Measurements from ENCODE around the gene BAG1.

The BAG1 gene

GRCh38 chr9:33272061-33272460, 7.6 kb upstream of the BAG1 start:
- no peak overlapping the region for H3K14ac ChIP-seq (ENCODE audit: low read length in 2 of 2)
- H3K9me3 ChIP-seq (ENCODE audit: control insufficient read depth, low read length), result no peaks in the 10 kb centered on the region
- H2BK120ac ChIP-seq (ENCODE audit: low read depth, low read length), result no peak overlapping the region
- DNase-seq, result no peak
- H3K27me3 ChIP-seq (ENCODE audit: control insufficient read depth in 1 of 2, insufficient read depth in 1 of 2, low read length in 2 of 2), result no peaks in the 10 kb centered on the region
- H3K4ac ChIP-seq (ENCODE audit: low read depth in 1 of 2, low read length in 2 of 2), result no peak overlapping the region
- no peak overlapping the region for H3K18ac ChIP-seq (ENCODE audit: low read depth in 1 of 2, low read length in 2 of 2)
- no peak overlapping the region for H3K4me2 ChIP-seq (ENCODE audit: low read length, poor library complexity, severe bottlenecking)
- H4K91ac ChIP-seq (ENCODE audit: low read length), result no peak overlapping the region
- no peak overlapping the region for H2BK15ac ChIP-seq (ENCODE audit: low read depth, poor library complexity, severe bottlenecking)
- peaks cover 16% of the 10 kb centered on the region for H3K79me1 ChIP-seq (replicated peaks; ENCODE audit: low read length, poor library complexity, severe bottlenecking)
- H3K27ac ChIP-seq (ENCODE audit: low read length, poor library complexity, severe bottlenecking), result no peak overlapping the region
- H3K4me3 ChIP-seq (ENCODE audit: insufficient read depth in 1 of 2, low read depth in 1 of 2, low read length in 2 of 2), result no peak overlapping the region
- no peak overlapping the region for H2AFZ ChIP-seq (ENCODE audit: low read depth, low read length)
- H3K36me3 ChIP-seq (ENCODE audit: control insufficient read depth in 1 of 2, insufficient read depth in 2 of 2, low read depth in 1 of 2, low read length in 2 of 2), result peaks cover 17 to 94% of the 10 kb centered on the region in 2 experiments
- no peak overlapping the region for H2AK5ac ChIP-seq (ENCODE audit: low read length, severe bottlenecking)
- H4K8ac ChIP-seq (ENCODE audit: low read length), result no peak overlapping the region
- no peak overlapping the region for H2BK5ac ChIP-seq (ENCODE audit: low read depth, low read length, poor library complexity, severe bottlenecking)
- no peak overlapping the region for H3K9ac ChIP-seq (ENCODE audit: low read length)
- H3K23ac ChIP-seq (ENCODE audit: low read length in 2 of 2), result no peak overlapping the region
- H2BK12ac ChIP-seq (ENCODE audit: low read length in 2 of 2), result no peak overlapping the region
- no peaks in the 10 kb centered on the region for H3K4me1 ChIP-seq (ENCODE audit: control insufficient read depth, insufficient read depth, low read depth, low read length)
- no CpG with 5 or more reads among the region's 1 CpG for WGBS

DNA sequence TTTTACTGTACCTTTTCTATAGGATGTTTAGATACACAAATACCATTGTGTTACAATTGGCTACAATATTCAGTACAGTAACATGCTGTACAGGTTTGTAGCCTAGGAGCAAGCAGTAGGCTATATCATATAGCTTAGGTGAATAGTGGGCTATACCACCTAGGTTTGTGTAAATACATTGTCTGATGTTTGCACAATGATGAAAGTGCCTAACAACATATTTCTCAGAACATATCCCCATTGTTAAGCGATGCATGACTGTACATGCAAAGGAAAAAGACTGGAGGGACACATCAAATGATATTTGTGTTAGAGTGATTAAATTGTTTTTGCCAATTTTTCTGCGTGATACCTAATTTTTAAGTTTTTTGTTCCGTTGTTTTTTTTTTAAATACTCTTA, 5.6 kb upstream of the BAG1 start:
- peaks cover 22% of the 10 kb centered on the region for H3K79me1 ChIP-seq (replicated peaks; ENCODE audit: low read length, poor library complexity, severe bottlenecking)
- H3K23ac ChIP-seq (ENCODE audit: low read length in 2 of 2), result no peak overlapping the region
- no peak overlapping the region for H2BK12ac ChIP-seq (ENCODE audit: low read length in 2 of 2)
- no peaks in the 10 kb centered on the region for H3K9me3 ChIP-seq (ENCODE audit: control insufficient read depth, low read length)
- H3K4me3 ChIP-seq (ENCODE audit: insufficient read depth in 1 of 2, low read depth in 1 of 2, low read length in 2 of 2), result no peak overlapping the region
- H2BK15ac ChIP-seq (ENCODE audit: low read depth, poor library complexity, severe bottlenecking), result no peak overlapping the region
- no peak overlapping the region for H2AFZ ChIP-seq (ENCODE audit: low read depth, low read length)
- peaks cover 4% of the 10 kb centered on the region for H3K4me1 ChIP-seq (ENCODE audit: control insufficient read depth, insufficient read depth, low read depth, low read length)
- peaks cover 9 to 84% of the 10 kb centered on the region in 2 experiments for H3K36me3 ChIP-seq (ENCODE audit: control insufficient read depth in 1 of 2, insufficient read depth in 2 of 2, low read depth in 1 of 2, low read length in 2 of 2)
- WGBS, result 96% methylated on average over 3 of the region's 3 CpGs
- H2AK5ac ChIP-seq (ENCODE audit: low read length, severe bottlenecking), result no peak overlapping the region
- no peak for DNase-seq
- H4K8ac ChIP-seq (ENCODE audit: low read length), result no peak overlapping the region
- no peak overlapping the region for H3K18ac ChIP-seq (ENCODE audit: low read depth in 1 of 2, low read length in 2 of 2)
- H2BK5ac ChIP-seq (ENCODE audit: low read depth, low read length, poor library complexity, severe bottlenecking), result no peak overlapping the region
- H2BK120ac ChIP-seq (ENCODE audit: low read depth, low read length), result no peak overlapping the region
- H3K4me2 ChIP-seq (ENCODE audit: low read length, poor library complexity, severe bottlenecking), result no peak overlapping the region
- no peak overlapping the region for H3K27ac ChIP-seq (ENCODE audit: low read length, poor library complexity, severe bottlenecking)
- no peaks in the 10 kb centered on the region for H3K27me3 ChIP-seq (ENCODE audit: control insufficient read depth in 1 of 2, insufficient read depth in 1 of 2, low read length in 2 of 2)
- no peak overlapping the region for H3K4ac ChIP-seq (ENCODE audit: low read depth in 1 of 2, low read length in 2 of 2)
- H4K91ac ChIP-seq (ENCODE audit: low read length), result no peak overlapping the region
- no peak overlapping the region for H3K9ac ChIP-seq (ENCODE audit: low read length)
- H3K14ac ChIP-seq (ENCODE audit: low read length in 2 of 2), result no peak overlapping the region

DNA sequence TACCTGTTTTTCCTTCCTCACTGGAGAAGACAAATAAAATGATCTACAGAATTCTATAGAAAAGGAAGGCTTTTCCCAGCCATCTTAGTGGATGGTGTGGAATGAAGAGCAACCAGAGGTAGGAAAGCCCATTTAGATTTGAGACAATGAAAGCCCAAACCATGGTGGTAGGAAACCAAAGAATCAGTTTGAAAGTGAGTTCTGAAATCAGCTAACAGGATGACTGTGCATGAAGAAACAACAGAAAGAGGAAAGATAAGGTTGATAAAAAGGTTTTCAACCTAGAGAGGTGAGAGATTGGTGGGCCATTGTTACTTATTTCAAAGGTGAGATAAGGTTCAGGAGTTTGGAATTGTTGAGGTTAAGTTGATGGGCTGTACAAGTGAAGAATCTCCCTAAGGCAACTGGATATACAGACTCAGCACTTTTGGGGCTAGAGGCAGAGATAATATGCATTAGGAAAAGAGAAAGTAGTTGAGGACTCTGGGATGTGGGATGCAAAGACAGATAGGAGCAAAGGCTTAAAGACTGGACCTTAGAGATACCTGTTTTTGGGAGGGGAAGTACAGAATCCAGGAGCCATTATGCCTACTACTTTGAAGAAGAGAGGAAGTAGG, 2.8 kb upstream of the BAG1 start:
- Histone ChIP-seq H3K36me3 (ENCODE audit: control insufficient read depth in 1 of 2, insufficient read depth in 2 of 2, low read depth in 1 of 2, low read length in 2 of 2) (peaks cover 7 to 59% of the 10 kb centered on the region in 2 experiments), H3K4me1 (ENCODE audit: control insufficient read depth, insufficient read depth, low read depth, low read length) (peaks cover 12% of the 10 kb centered on the region), H2BK120ac (ENCODE audit: low read depth, low read length) (no peak overlapping the region), H2AK5ac (ENCODE audit: low read length, severe bottlenecking) (no peak overlapping the region), H3K4me2 (ENCODE audit: low read length, poor library complexity, severe bottlenecking) (no peak overlapping the region), H2AFZ (ENCODE audit: low read depth, low read length) (no peak overlapping the region), H3K4ac (ENCODE audit: low read depth in 1 of 2, low read length in 2 of 2) (no peak overlapping the region), H2BK5ac (ENCODE audit: low read depth, low read length, poor library complexity, severe bottlenecking) (no peak overlapping the region), H3K9ac (ENCODE audit: low read length) (peak overlapping the region; percentile 45), H3K18ac (ENCODE audit: low read depth in 1 of 2, low read length in 2 of 2) (no peak overlapping the region), H2BK12ac (ENCODE audit: low read length in 2 of 2) (no peak overlapping the region), H3K79me1 (replicated peaks; ENCODE audit: low read length, poor library complexity, severe bottlenecking) (peaks cover 26% of the 10 kb centered on the region), H3K27me3 (ENCODE audit: control insufficient read depth in 1 of 2, insufficient read depth in 1 of 2, low read length in 2 of 2) (no peaks in the 10 kb centered on the region), H3K9me3 (ENCODE audit: control insufficient read depth, low read length) (no peaks in the 10 kb centered on the region), H3K27ac (ENCODE audit: low read length, poor library complexity, severe bottlenecking) (no peak overlapping the region), H3K14ac (ENCODE audit: low read length in 2 of 2) (no peak overlapping the region), H4K91ac (ENCODE audit: low read length) (no peak overlapping the region), H3K4me3 (ENCODE audit: insufficient read depth in 1 of 2, low read depth in 1 of 2, low read length in 2 of 2) (no peak overlapping the region), H3K23ac (ENCODE audit: low read length in 2 of 2) (no peak overlapping the region), H2BK15ac (ENCODE audit: low read depth, poor library complexity, severe bottlenecking) (no peak overlapping the region), H4K8ac (ENCODE audit: low read length) (no peak overlapping the region)
- no peak for DNase-seq

DNA sequence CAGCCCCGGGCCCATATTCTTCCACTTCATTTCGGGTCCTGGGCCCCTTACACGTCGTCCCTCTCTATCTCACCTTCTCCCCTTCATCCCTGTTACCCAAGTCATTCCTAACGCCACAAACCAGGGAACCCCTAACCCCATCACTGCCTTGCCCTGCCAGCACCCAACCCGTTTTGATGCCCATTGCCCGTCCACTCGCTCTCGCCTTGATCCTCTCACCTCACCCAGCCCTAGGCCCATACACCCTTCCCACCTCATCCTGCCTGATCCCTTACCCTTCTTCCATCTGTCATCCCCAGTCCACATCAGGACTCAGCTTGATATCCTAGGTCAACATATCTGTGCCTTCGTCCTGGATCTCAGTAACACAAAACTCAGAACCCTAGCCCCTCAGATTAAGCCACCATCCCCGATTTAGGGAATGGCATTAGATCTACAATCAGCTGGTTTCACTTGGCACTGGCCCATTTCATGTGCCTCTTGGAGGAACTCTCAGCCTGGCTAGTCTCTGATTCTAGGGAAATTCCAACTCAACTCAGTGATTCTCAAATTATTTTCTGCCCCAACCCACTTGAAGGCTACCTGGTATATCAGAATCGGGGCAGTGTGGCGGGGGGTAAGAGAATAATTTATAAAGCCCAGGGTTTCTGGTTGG, 830 bp upstream of the BAG1 start:
- H3K79me1 ChIP-seq (replicated peaks; ENCODE audit: low read length, poor library complexity, severe bottlenecking), result peaks cover 32% of the 10 kb centered on the region
- peak overlapping the region; percentile 88 for H2BK120ac ChIP-seq (ENCODE audit: low read depth, low read length)
- H3K14ac ChIP-seq (ENCODE audit: low read length in 2 of 2), result peak overlapping the region; percentile 44 to 89
- no peaks in the 10 kb centered on the region for H3K9me3 ChIP-seq (ENCODE audit: control insufficient read depth, low read length)
- peak overlapping the region; percentile 88 for H4K91ac ChIP-seq (ENCODE audit: low read length)
- peak overlapping the region; percentile 73 for H3K27ac ChIP-seq (ENCODE audit: low read length, poor library complexity, severe bottlenecking)
- peak overlapping the region; percentile 67 for H3K4me2 ChIP-seq (ENCODE audit: low read length, poor library complexity, severe bottlenecking)
- DNase-seq, result peak; percentile 40
- H2BK12ac ChIP-seq (ENCODE audit: low read length in 2 of 2), result no peak overlapping the region
- H3K27me3 ChIP-seq (ENCODE audit: control insufficient read depth in 1 of 2, insufficient read depth in 1 of 2, low read length in 2 of 2), result no peaks in the 10 kb centered on the region
- H2AFZ ChIP-seq (ENCODE audit: low read depth, low read length), result no peak overlapping the region
- H3K23ac ChIP-seq (ENCODE audit: low read length in 2 of 2), result peak overlapping the region in 1 of 2 experiments; percentile 97
- H3K4me1 ChIP-seq (ENCODE audit: control insufficient read depth, insufficient read depth, low read depth, low read length), result peaks cover 12% of the 10 kb centered on the region
- H2BK15ac ChIP-seq (ENCODE audit: low read depth, poor library complexity, severe bottlenecking), result no peak overlapping the region
- peak overlapping the region; percentile 97 for H3K9ac ChIP-seq (ENCODE audit: low read length)
- WGBS, result 13% methylated on average over 11 of the region's 13 CpGs
- H3K4ac ChIP-seq (ENCODE audit: low read depth in 1 of 2, low read length in 2 of 2), result peak overlapping the region; percentile 69 to 97
- H3K18ac ChIP-seq (ENCODE audit: low read depth in 1 of 2, low read length in 2 of 2), result peak overlapping the region; percentile 4 to 79
- H3K4me3 ChIP-seq (ENCODE audit: insufficient read depth in 1 of 2, low read depth in 1 of 2, low read length in 2 of 2), result peak overlapping the region; percentile 66 to 90
- H2BK5ac ChIP-seq (ENCODE audit: low read depth, low read length, poor library complexity, severe bottlenecking), result peak overlapping the region; percentile 15
- H2AK5ac ChIP-seq (ENCODE audit: low read length, severe bottlenecking), result peak overlapping the region; percentile 47
- peaks cover 3 to 59% of the 10 kb centered on the region in 2 experiments for H3K36me3 ChIP-seq (ENCODE audit: control insufficient read depth in 1 of 2, insufficient read depth in 2 of 2, low read depth in 1 of 2, low read length in 2 of 2)
- peak overlapping the region; percentile 63 for H4K8ac ChIP-seq (ENCODE audit: low read length)
